Colonic mucosa (tissue), 4 donors: ENCODE results near the gene OSTN. TPM values are rescaled to one million over a fixed set of nuclear protein-coding genes. Genes with fewer than 3 reads are reported as not detected.

Source experiments
- DNase-seq: peaks from one replicate; pipeline ENCODE4 v3.0.0-alpha.2; 2020
- H3K27ac ChIP-seq: fragments of 200-600 bp; one replicate; pipeline ENCODE4 v1.8.0; 2021
- H3K27me3 ChIP-seq: fragments of 200-600 bp; one replicate; pipeline ENCODE4 v1.8.0; 2021
- H3K36me3 ChIP-seq: fragments of 200-600 bp; one replicate; pipeline ENCODE4 v1.8.0; 2021
- H3K4me1 ChIP-seq: fragments of 200-600 bp; one replicate; pipeline ENCODE4 v1.8.0; 2021; ENCODE audit warnings: mild to moderate bottlenecking
- H3K4me3 ChIP-seq: fragments of 200-600 bp; one replicate; pipeline ENCODE4 v1.8.0; 2021
- H3K9ac ChIP-seq, 2 donors: one replicate each; pipeline ENCODE4 v1.7.0; 2013; ENCODE audit warnings: control low read depth in 2 of 2, low read depth in 2 of 2, low read length in 2 of 2
- H3K9me3 ChIP-seq: fragments of 200-600 bp; one replicate; pipeline ENCODE4 v1.8.0; 2021
- intact Hi-C: fragments of 100-400 bp; cut with DNase I; formaldehyde crosslinking; loops from one replicate; pipeline ENCODE4 v1.14.1; 2022
- total RNA-seq, 2 donors: library from RNA; stranded (reverse); fragmentation: NEBNext Ultra II Directional in 1 of 2; extraction: Animal tissue kit (Norgen Biotek cat#: 25700) in 1 of 2; gene quantifications; one replicate each; pipeline ENCODE4 v1.2.1, GENCODE V29; 2021
- TF ChIP-seq, protein P1 (sequence below): fragments of 200-600 bp; IDR thresholded peaks from one replicate; pipeline ENCODE4 v1.8.0; 2022; ENCODE audit warnings: antibody characterized with exemption, mild to moderate bottlenecking
- donor health status: healthy.
- donor health status: DM: no; HTN: no; CAD: no.
- donor health status: DM: no; HTN: no; CAD: no.

OSTN gene
- total RNA-seq, 2 donors from 2014 or later: not detected

DNA sequence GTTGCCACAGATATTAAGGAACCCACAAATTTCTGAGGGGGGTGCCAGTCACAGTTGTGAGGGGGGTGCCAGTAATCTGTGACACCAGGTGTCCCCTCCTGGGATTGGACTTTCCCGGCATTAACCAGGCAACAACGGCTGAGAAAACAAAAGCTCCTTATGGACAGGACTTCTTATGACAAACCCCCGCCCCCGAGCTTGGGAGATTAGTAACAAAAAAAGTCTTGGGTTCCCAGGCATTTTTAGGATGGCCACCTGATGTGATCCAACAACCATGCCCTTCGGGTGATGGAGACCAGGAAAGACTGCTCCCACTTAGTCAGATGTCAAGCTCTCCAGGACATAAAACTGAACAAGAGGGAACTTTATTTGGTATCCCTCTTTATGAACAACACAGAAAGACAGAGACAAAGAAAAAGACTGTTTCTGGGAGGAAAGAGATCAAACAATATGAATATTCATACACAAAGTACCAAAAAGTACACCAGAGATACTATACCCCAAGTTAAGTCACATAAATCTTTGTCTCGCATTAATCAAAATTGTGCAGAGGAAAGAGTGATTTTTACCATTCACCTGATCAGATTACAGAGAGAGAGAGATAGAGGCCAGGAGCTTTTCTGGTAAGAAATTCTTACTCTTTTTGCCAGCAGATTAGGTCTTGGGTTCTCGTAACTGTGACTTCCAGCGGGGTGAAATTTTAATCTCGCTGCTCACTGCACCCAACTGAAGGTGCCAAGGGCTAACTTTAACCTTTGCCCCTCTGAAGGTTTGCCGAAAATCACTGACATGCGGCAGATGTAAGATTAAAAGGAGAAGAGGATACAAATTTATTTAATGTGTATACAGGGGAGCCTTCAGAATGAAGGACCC, 61.6 kb downstream of the OSTN start:
- Histone ChIP-seq H3K27me3 (no peaks in the 10 kb centered on the region), H3K4me1 (no peaks in the 10 kb centered on the region), H3K9me3 (no peaks in the 10 kb centered on the region), H3K27ac (no peak overlapping the region), H3K36me3 (no peaks in the 10 kb centered on the region), H3K4me3 (no peak overlapping the region), H3K9ac (no peak overlapping the region)
- DNase-seq: no peak
- intact Hi-C loops: no loop called here
- TF ChIP-seq, protein P1, sequence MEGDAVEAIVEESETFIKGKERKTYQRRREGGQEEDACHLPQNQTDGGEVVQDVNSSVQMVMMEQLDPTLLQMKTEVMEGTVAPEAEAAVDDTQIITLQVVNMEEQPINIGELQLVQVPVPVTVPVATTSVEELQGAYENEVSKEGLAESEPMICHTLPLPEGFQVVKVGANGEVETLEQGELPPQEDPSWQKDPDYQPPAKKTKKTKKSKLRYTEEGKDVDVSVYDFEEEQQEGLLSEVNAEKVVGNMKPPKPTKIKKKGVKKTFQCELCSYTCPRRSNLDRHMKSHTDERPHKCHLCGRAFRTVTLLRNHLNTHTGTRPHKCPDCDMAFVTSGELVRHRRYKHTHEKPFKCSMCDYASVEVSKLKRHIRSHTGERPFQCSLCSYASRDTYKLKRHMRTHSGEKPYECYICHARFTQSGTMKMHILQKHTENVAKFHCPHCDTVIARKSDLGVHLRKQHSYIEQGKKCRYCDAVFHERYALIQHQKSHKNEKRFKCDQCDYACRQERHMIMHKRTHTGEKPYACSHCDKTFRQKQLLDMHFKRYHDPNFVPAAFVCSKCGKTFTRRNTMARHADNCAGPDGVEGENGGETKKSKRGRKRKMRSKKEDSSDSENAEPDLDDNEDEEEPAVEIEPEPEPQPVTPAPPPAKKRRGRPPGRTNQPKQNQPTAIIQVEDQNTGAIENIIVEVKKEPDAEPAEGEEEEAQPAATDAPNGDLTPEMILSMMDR: no peak

DNA sequence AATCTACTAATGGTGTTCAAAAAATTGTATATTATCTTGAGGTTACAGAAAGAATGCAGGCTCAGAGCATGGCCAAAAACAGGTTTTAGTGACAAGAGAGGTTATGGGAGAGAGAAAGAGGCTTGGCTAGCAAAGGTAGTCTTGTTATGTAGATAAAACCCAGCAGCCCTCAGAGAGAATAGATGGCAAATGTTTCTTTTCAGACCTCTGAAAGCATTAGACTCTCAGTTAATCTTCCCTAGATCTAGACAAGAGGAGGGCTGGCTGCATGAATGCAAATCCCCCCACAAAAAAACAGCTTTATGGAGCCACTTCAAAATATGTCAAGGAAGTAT, 62.2 kb downstream of the OSTN start:
- TF ChIP-seq, protein P1: no peak
- H3K27me3 ChIP-seq: no peaks in the 10 kb centered on the region
- no peaks in the 10 kb centered on the region for H3K36me3 ChIP-seq
- intact Hi-C loops: no loop called here
- H3K9me3 ChIP-seq: no peaks in the 10 kb centered on the region
- H3K9ac ChIP-seq: no peak overlapping the region
- H3K4me1 ChIP-seq: no peaks in the 10 kb centered on the region
- H3K4me3 ChIP-seq: no peak overlapping the region
- DNase-seq: no peak
- H3K27ac ChIP-seq: no peak overlapping the region

DNA sequence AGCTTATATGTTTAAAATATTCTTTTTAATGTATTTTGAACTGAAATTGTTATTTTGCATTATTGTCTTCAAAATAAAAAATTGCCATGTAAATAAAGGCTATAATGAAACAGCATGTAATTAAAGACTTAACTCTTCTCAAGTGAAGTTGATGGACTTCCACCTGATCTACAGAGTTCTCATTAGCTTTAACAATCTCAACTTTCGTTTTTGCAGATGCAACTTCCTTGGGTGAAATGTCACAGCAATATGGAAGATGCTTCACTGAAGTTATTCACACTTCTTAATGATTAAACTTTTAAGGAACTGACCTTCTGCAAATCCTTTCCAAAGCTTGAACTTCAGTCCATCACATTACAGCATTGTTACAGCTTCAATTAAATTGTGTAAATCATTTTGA, 63.6 kb downstream of the OSTN start:
- Histone ChIP-seq H3K9ac (no peak overlapping the region), H3K4me3 (no peak overlapping the region), H3K36me3 (no peaks in the 10 kb centered on the region), H3K27ac (no peak overlapping the region), H3K27me3 (no peaks in the 10 kb centered on the region), H3K9me3 (no peaks in the 10 kb centered on the region), H3K4me1 (no peaks in the 10 kb centered on the region)
- intact Hi-C loops: no loop called here
- TF ChIP-seq, protein P1: no peak
- DNase-seq: no peak

DNA sequence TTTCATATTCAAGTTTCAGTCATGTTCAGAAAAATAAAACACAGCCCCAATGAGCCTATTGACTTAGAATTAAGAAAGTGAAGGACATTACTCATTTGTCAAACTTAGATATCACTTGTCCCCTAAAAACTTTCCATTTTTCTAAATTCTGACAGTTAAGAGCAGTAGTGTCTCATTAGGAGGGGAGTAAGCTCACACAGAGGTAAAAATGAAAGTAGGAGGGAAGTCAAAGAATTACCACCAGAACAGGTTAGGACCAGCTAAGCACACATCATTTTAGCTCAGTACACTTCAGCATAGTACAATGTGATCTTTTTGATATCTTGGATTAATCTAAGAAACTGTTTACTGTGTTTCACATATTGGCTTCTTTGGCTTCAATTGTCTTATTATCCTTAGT, 64.3 kb downstream of the OSTN start:
- intact Hi-C loops: no loop called here
- no peak overlapping the region for H3K27ac ChIP-seq

DNA sequence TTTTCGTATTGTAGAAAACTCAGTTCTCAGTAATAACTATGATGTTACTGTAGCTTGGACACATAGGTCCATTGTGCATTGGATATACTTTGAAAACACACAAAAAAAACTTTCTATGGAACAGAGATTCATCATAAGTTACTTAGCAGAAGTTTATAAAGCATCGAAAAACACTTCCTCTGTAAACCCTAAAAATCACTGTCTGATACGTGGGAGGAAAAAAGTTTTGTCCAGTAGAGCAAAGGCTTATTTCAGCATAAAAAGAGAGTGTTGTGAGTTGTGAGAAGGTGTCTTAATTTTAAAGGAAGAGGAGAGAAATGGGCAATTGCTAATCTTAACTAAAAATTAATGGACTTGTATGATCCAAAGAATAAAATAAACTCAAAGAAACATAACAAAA, 64.8 kb downstream of the OSTN start:
- Histone ChIP-seq H3K9me3 (no peaks in the 10 kb centered on the region), H3K27me3 (no peaks in the 10 kb centered on the region), H3K4me3 (no peak overlapping the region), H3K4me1 (no peaks in the 10 kb centered on the region), H3K9ac (no peak overlapping the region), H3K36me3 (no peaks in the 10 kb centered on the region), H3K27ac (no peak overlapping the region)
- intact Hi-C loops: no loop called here
- TF ChIP-seq, protein P1: no peak
- no peak for DNase-seq

More for the DNA sequence above, 64.3 kb downstream of the OSTN start:
- TF ChIP-seq, protein P1: no peak
- no peak for DNase-seq
- Histone ChIP-seq H3K4me1 (no peaks in the 10 kb centered on the region), H3K9ac (no peak overlapping the region), H3K4me3 (no peak overlapping the region), H3K36me3 (no peaks in the 10 kb centered on the region), H3K9me3 (no peaks in the 10 kb centered on the region), H3K27me3 (no peaks in the 10 kb centered on the region)
